KOPT-K1 (cell line): ENCODE results near the gene AP1S1.

ENCODE experiments used
- H3K27ac ChIP-seq: fragments of 200-600 bp; sonication (generic); 2 replicates; pipeline ENCODE4 v1.5.1; 2016; ENCODE audit warnings: antibody characterized with exemption, mild to moderate bottlenecking, low read depth, low read length; ENCODE audit not compliant: poor library complexity, severe bottlenecking
- H3K36me3 ChIP-seq: fragments of 200-600 bp; sonication (generic); 2 replicates; pipeline ENCODE4 v1.5.1; 2017; ENCODE audit warnings: antibody characterized with exemption, mild to moderate bottlenecking, low read length, moderate library complexity; ENCODE audit not compliant: insufficient read depth
- H3K9me3 ChIP-seq: fragments of 200-600 bp; sonication (generic); 2 replicates; pipeline ENCODE4 v1.5.1; 2017; ENCODE audit warnings: antibody characterized with exemption, low read length, mild to moderate bottlenecking; ENCODE audit not compliant: insufficient read depth, poor library complexity, severe bottlenecking

AP1S1 gene

GRCh38 chr7:101133621-101134398 lies 20.5 kb upstream of the AP1S1 start:
- Histone ChIP-seq H3K27ac (no peak overlapping the region), H3K36me3 (no peaks in the 10 kb centered on the region), H3K9me3 (no peaks in the 10 kb centered on the region)

GRCh38 chr7:101134399-101134980 lies 19.8 kb upstream of the AP1S1 start:
- no peak overlapping the region for H3K27ac ChIP-seq
- H3K9me3 ChIP-seq, result no peaks in the 10 kb centered on the region
- no peaks in the 10 kb centered on the region for H3K36me3 ChIP-seq

GRCh38 chr7:101137651-101138212 lies 16.5 kb upstream of the AP1S1 start:
- Histone ChIP-seq H3K9me3 (no peaks in the 10 kb centered on the region), H3K27ac (no peak overlapping the region), H3K36me3 (no peaks in the 10 kb centered on the region)

GRCh38 chr7:101138213-101138870 lies 15.9 kb upstream of the AP1S1 start:
- Histone ChIP-seq H3K27ac (no peak overlapping the region), H3K36me3 (no peaks in the 10 kb centered on the region), H3K9me3 (no peaks in the 10 kb centered on the region)

GRCh38 chr7:101140339-101140699 lies 14.0 kb upstream of the AP1S1 start:
- Histone ChIP-seq H3K36me3 (no peaks in the 10 kb centered on the region), H3K27ac (no peak overlapping the region), H3K9me3 (no peaks in the 10 kb centered on the region)

GRCh38 chr7:101140746-101141382 lies 13.4 kb upstream of the AP1S1 start:
- Histone ChIP-seq H3K36me3 (no peaks in the 10 kb centered on the region), H3K9me3 (no peaks in the 10 kb centered on the region), H3K27ac (peak overlapping the region; percentile 32)

- Histone ChIP-seq H3K27ac (no peak overlapping the region), H3K36me3 (no peaks in the 10 kb centered on the region), H3K9me3 (no peaks in the 10 kb centered on the region)
Measured at GRCh38 chr7:101151908-101152651, 2.2 kb upstream of the AP1S1 start.

- Histone ChIP-seq H3K9me3 (no peaks in the 10 kb centered on the region), H3K36me3 (no peaks in the 10 kb centered on the region), H3K27ac (peak overlapping the region; percentile 57)
Measured at GRCh38 chr7:101154693-101155102, 422 bp downstream of the AP1S1 start.

GRCh38 chr7:101155303-101155702 lies 1.0 kb downstream of the AP1S1 start:
- Histone ChIP-seq H3K36me3 (no peaks in the 10 kb centered on the region), H3K9me3 (no peaks in the 10 kb centered on the region), H3K27ac (peak overlapping the region; percentile 57)

- Histone ChIP-seq H3K36me3 (no peaks in the 10 kb centered on the region), H3K27ac (no peak overlapping the region), H3K9me3 (no peaks in the 10 kb centered on the region)
Measured at GRCh38 chr7:101156277-101156676, 2.0 kb downstream of the AP1S1 start.

GRCh38 chr7:101156866-101157589 lies 2.8 kb downstream of the AP1S1 start:
- Histone ChIP-seq H3K36me3 (no peaks in the 10 kb centered on the region), H3K27ac (no peak overlapping the region), H3K9me3 (no peaks in the 10 kb centered on the region)

- H3K36me3 ChIP-seq, result no peaks in the 10 kb centered on the region
- no peak overlapping the region for H3K27ac ChIP-seq
- H3K9me3 ChIP-seq, result no peaks in the 10 kb centered on the region
Measured at GRCh38 chr7:101159696-101160674, 5.7 kb downstream of the AP1S1 start.

- H3K36me3 ChIP-seq, result no peaks in the 10 kb centered on the region
- no peaks in the 10 kb centered on the region for H3K9me3 ChIP-seq
- H3K27ac ChIP-seq, result no peak overlapping the region
Measured at GRCh38 chr7:101160910-101161309, 6.6 kb downstream of the AP1S1 start.
